ENCODE data around the gene PYDC2. TPM values are rescaled to one million over a fixed set of nuclear protein-coding genes. Genes with fewer than 3 reads are reported as not detected.
A peak's percentile ranks its signal among the peaks of the same experiment; 100 is the strongest.

Gene PYDC2
- total RNA-seq, 1 experiment from 2014 or later: not detected

DNA sequence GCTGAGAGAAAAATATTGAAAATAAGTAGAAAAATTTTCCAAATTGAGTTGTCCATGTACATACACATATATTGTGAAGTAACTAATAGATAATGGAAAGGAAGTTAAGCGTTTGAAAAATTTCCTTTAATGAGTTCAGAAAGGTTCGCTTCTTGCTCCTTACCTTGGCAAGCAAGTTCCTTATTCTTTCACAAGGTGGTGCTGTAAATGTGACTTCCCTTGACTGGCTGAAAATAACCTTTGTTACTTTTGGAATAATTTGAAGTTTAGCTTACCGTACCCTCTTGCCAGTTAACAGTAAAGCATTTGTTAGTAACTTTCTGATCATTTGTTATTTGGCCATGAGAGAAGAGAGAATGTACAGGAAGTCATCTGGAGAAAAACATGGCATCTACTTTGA lies 41.6 kb downstream of the PYDC2 start:
- peaks cover 0 to 1% (median 0%) of the 10 kb centered on the region in 3 experiments; a peak in 1 of 7 replicates for H3K36me3 Mint-ChIP-seq (ENCODE audit: insufficient read depth in 1 of 3, low read depth in 3 of 3)
- Histone ChIP-seq H2BK15ac (ENCODE audit: low read depth, low read length) (no peak overlapping the region), H3T11ph (ENCODE audit: low read length) (no peak overlapping the region), H3K27ac (ENCODE audit: insufficient read length, low read depth, low read length) (no peak overlapping the region), H2BK12ac (ENCODE audit: insufficient read length, low read depth, low read length) (no peak overlapping the region), H3K27me3 (ENCODE audit: insufficient read depth, low read length) (no peaks in the 10 kb centered on the region), H3K4me1 (ENCODE audit: insufficient read depth, low read length) (no peaks in the 10 kb centered on the region), H3K56ac (ENCODE audit: insufficient read length, low read depth, low read length) (no peak overlapping the region), H4K20me1 (ENCODE audit: control insufficient read depth, insufficient read depth, insufficient read length) (no peaks in the 10 kb centered on the region), H3K79me1 (ENCODE audit: insufficient read depth, low read depth, low read length, poor library complexity, severe bottlenecking) (no peaks in the 10 kb centered on the region), H2AFZ (ENCODE audit: low read length) (no peak overlapping the region), H3K79me2 (ENCODE audit: insufficient read depth, low read length) (no peaks in the 10 kb centered on the region), H3K14ac (ENCODE audit: insufficient read depth, low read length) (no peak overlapping the region), H3K9ac (ENCODE audit: extremely low read depth, insufficient read length, low read length) (no peak overlapping the region), H2AK5ac (ENCODE audit: insufficient read length, low read length) (no peak overlapping the region), H3K23ac (ENCODE audit: insufficient read length, low read depth, low read length) (no peak overlapping the region), H4K5ac (ENCODE audit: insufficient read length, low read depth, low read length) (no peak overlapping the region), H4K91ac (ENCODE audit: insufficient read length, low read depth, low read length) (no peak overlapping the region), H2BK20ac (ENCODE audit: low read depth, low read length, poor library complexity, severe bottlenecking) (no peak overlapping the region), H3K4ac (ENCODE audit: low read depth, low read length) (no peak overlapping the region), H3K18ac (ENCODE audit: insufficient read length, low read depth, low read length) (no peak overlapping the region), H3K9me3 (ENCODE audit: control insufficient read depth, low read depth, low read length) (no peaks in the 10 kb centered on the region), H3K4me2 (ENCODE audit: insufficient read depth, insufficient read length, low read length) (no peak overlapping the region), H2BK5ac (ENCODE audit: insufficient read length, low read length) (no peak overlapping the region), H4K8ac (replicated peaks; ENCODE audit: insufficient read length, low read depth, low read length) (no peak overlapping the region), H2BK120ac (ENCODE audit: low read depth, low read length, poor library complexity, severe bottlenecking) (no peak overlapping the region), H3K23me2 (ENCODE audit: insufficient read length, low read depth, low read length, poor library complexity, severe bottlenecking) (no peaks in the 10 kb centered on the region)
- peak; percentile 76 for TF ChIP-seq CTCF (conservative IDR thresholded peaks at IDR 0.05)
- H3K9me3 Mint-ChIP-seq: no peaks in the 10 kb centered on the region
- H3K4me1 Mint-ChIP-seq: peaks cover 11 to 12% of the 10 kb centered on the region in 2 experiments
- H3K27ac Mint-ChIP-seq: peak overlapping the region in 1 of 3 experiments; percentile 9; a peak in 1 of 7 replicates
- no peak for DNase-seq
- no CpG with 5 or more reads among the region's 3 CpGs for WGBS (ENCODE audit: extremely low coverage, insufficient read length, low lambda C conversion rate)
- H3K27me3 Mint-ChIP-seq (ENCODE audit: low read depth): no peaks in the 10 kb centered on the region
- H3K4me3 Mint-ChIP-seq: no peak overlapping the region
